IMR-90 (cell line): ENCODE results near the gene CHRNB1. TPM values are rescaled to one million over a fixed set of nuclear protein-coding genes. Genes with fewer than 3 reads are reported as not detected.

Source experiments
- ATAC-seq: fragments of 200-7000 bp; cut with Tn5 transposase; 2 replicates; pipeline ENCODE4 v1.9.1; 2020; ENCODE audit warnings: low read depth, mild to moderate bottlenecking, moderate library complexity
- BruUV-seq: library from RNA; stranded (reverse); fragments of 400-500 nt; replicated peaks from 2 replicates; lab custom pipeline; 2021; lab: Mats Ljungman, UMichigan
- CTCF ChIA-PET: fragments of 300-600 bp; formaldehyde crosslinking; extraction: SDS; loops from one replicate; lab custom pipeline; 2021; ENCODE audit warnings: antibody characterized with exemption; lab: Yijun Ruan, JAX
- POLR2A ChIA-PET: fragments of 300-600 bp; sonication (Branson Sonifier 250); formaldehyde crosslinking; loops from one replicate; lab custom pipeline; 2022; ENCODE audit warnings: antibody characterized with exemption; ENCODE audit not compliant: unreplicated experiment; lab: Charles Lee
- DNase-seq: peaks from one replicate; pipeline ENCODE4 v3.0.0; 2013
- H2AFZ ChIP-seq: replicated peaks from 2 replicates; pipeline ENCODE3; 2013; ENCODE audit warnings: low read length, mild to moderate bottlenecking; ENCODE audit not compliant: poor library complexity
- H2AK5ac ChIP-seq: 2 replicates; pipeline ENCODE4 v1.6.1; 2013; ENCODE audit warnings: low read depth, low read length, inconsistent platforms
- H2AK9ac ChIP-seq: replicated peaks from 2 replicates; pipeline ENCODE3; 2013; ENCODE audit warnings: mild to moderate bottlenecking, low read depth, low read length, moderate library complexity; ENCODE audit not compliant: poor library complexity
- H2BK120ac ChIP-seq: 2 replicates; pipeline ENCODE4 v1.6.1; 2013; ENCODE audit warnings: low read depth, low read length, inconsistent platforms
- H2BK15ac ChIP-seq: 3 replicates; pipeline ENCODE4 v1.6.1; 2013; ENCODE audit warnings: low read depth, low read length, inconsistent platforms
- H2BK20ac ChIP-seq: 2 replicates; pipeline ENCODE4 v1.6.1; 2013; ENCODE audit warnings: low read depth, mild to moderate bottlenecking, inconsistent platforms, low read length, moderate library complexity
- H2BK5ac ChIP-seq: 2 replicates; pipeline ENCODE4 v1.6.1; 2013; ENCODE audit warnings: mild to moderate bottlenecking, low read depth, low read length, inconsistent platforms; ENCODE audit not compliant: poor library complexity, severe bottlenecking
- H3K14ac ChIP-seq: replicated peaks from 2 replicates; pipeline ENCODE4 v1.6.1; 2013; ENCODE audit warnings: low read depth, low read length, inconsistent platforms
- H3K18ac ChIP-seq: 2 replicates; pipeline ENCODE4 v1.6.1; 2013; ENCODE audit warnings: low read depth, low read length, control low read depth
- H3K23ac ChIP-seq: 2 replicates; pipeline ENCODE4 v1.6.1; 2013; ENCODE audit warnings: low read depth, low read length, inconsistent platforms
- H3K27ac ChIP-seq: 2 replicates; pipeline ENCODE4 v1.5.1; 2013; ENCODE audit warnings: mild to moderate bottlenecking, control low read depth, low read length; ENCODE audit not compliant: insufficient read depth
- H3K27me3 ChIP-seq: 2 replicates; pipeline ENCODE4 v1.6.1; 2013; ENCODE audit warnings: low read length; ENCODE audit not compliant: control insufficient read depth, insufficient read depth
- H3K36me3 ChIP-seq: 2 replicates; pipeline ENCODE4 v1.6.1; 2013; ENCODE audit warnings: low read length, mixed read lengths; ENCODE audit not compliant: control insufficient read depth, insufficient read depth
- H3K4ac ChIP-seq: 2 replicates; pipeline ENCODE4 v1.6.1; 2013; ENCODE audit warnings: low read depth, low read length, inconsistent platforms
- H3K4me1 ChIP-seq: 2 replicates; pipeline ENCODE4 v1.6.1; 2013; ENCODE audit warnings: low read length, mixed read lengths; ENCODE audit not compliant: control insufficient read depth, insufficient read depth
- H3K4me2 ChIP-seq: 2 replicates; pipeline ENCODE4 v1.6.1; 2013; ENCODE audit warnings: low read depth, mild to moderate bottlenecking, control low read depth, low read length, moderate library complexity
- H3K4me3 ChIP-seq: 2 replicates; pipeline ENCODE4 v1.5.1; 2013; ENCODE audit warnings: low read depth, mild to moderate bottlenecking, control low read depth, low read length, moderate library complexity; ENCODE audit not compliant: insufficient read depth
- H3K56ac ChIP-seq: 2 replicates; pipeline ENCODE4 v1.6.1; 2013; ENCODE audit warnings: low read length, inconsistent platforms; ENCODE audit not compliant: insufficient read depth; ENCODE audit errors: extremely low read depth
- H3K79me1 ChIP-seq, 2 experiments: 2 replicates each; pipeline ENCODE4 v1.6.1; 2013; ENCODE audit warnings: low read length in 2 of 2, inconsistent platforms in 1 of 2, low read depth in 1 of 2
- H3K9ac ChIP-seq: 2 replicates; pipeline ENCODE4 v1.6.1; 2013; ENCODE audit warnings: low read depth, low read length, control low read depth
- H3K9me1 ChIP-seq: 2 replicates; pipeline ENCODE4 v1.6.1; 2013; ENCODE audit warnings: low read length, inconsistent platforms; ENCODE audit not compliant: insufficient read depth
- H3K9me3 ChIP-seq: 2 replicates; pipeline ENCODE4 v1.6.1; 2013; ENCODE audit warnings: low read length; ENCODE audit not compliant: control insufficient read depth, insufficient read depth
- H4K20me1 ChIP-seq: 2 replicates; pipeline ENCODE4 v1.6.1; 2013; ENCODE audit warnings: low read length, inconsistent platforms; ENCODE audit not compliant: insufficient read depth
- H4K5ac ChIP-seq: 2 replicates; pipeline ENCODE4 v1.6.1; 2013; ENCODE audit warnings: mild to moderate bottlenecking, low read depth, low read length, control low read depth
- H4K8ac ChIP-seq, 2 experiments: 2 replicates each; pipeline ENCODE4 v1.6.1; 2013; ENCODE audit warnings: low read depth in 2 of 2, low read length in 2 of 2, control low read depth in 1 of 2, inconsistent platforms in 1 of 2
- H4K91ac ChIP-seq: 2 replicates; pipeline ENCODE4 v1.6.1; 2013; ENCODE audit warnings: low read depth, low read length, inconsistent platforms; ENCODE audit not compliant: insufficient read depth
- CEBPB ChIP-seq: IDR thresholded peaks from 2 replicates; pipeline ENCODE4 v1.6.1; 2012; ENCODE audit warnings: low read depth, low read length, improper control_type of control experiment
- ELK1 ChIP-seq: fragments of 150-350 bp; IDR thresholded peaks from 2 replicates; pipeline ENCODE4 v1.6.1; 2016; ENCODE audit warnings: low read depth, mild to moderate bottlenecking, low read length, moderate library complexity, borderline replicate concordance
- FOS ChIP-seq: fragments of 150-350 bp; IDR thresholded peaks from 2 replicates; pipeline ENCODE4 v1.6.1; 2016; ENCODE audit warnings: low read depth, low read length
- MAZ ChIP-seq: IDR thresholded peaks from 2 replicates; pipeline ENCODE4 v1.6.1; 2012; ENCODE audit warnings: low read depth, mild to moderate bottlenecking, low read length, improper control_type of control experiment, moderate library complexity, borderline replicate concordance
- MXI1 ChIP-seq: IDR thresholded peaks from 2 replicates; pipeline ENCODE4 v1.6.1; 2012; ENCODE audit warnings: low read depth, mild to moderate bottlenecking, low read length, moderate library complexity, borderline replicate concordance
- NFE2L2 ChIP-seq: fragments of 150-350 bp; IDR thresholded peaks from 2 replicates; pipeline ENCODE4 v1.6.1; 2016; ENCODE audit warnings: low read depth, mild to moderate bottlenecking, low read length
- POLR2A ChIP-seq: IDR thresholded peaks from 2 replicates; pipeline ENCODE4 v1.6.1; 2012; ENCODE audit warnings: mild to moderate bottlenecking, low read depth, low read length
- RAD21 ChIP-seq: IDR thresholded peaks from 2 replicates; pipeline ENCODE4 v1.6.1; 2012; ENCODE audit warnings: low read length, improper control_type of control experiment
- RCOR1 ChIP-seq: IDR thresholded peaks from 2 replicates; pipeline ENCODE4 v1.6.1; 2012; ENCODE audit warnings: mild to moderate bottlenecking, low read length, improper control_type of control experiment; ENCODE audit not compliant: insufficient replicate concordance
- SMC3 ChIP-seq: fragments of 150-350 bp; IDR thresholded peaks from 2 replicates; pipeline ENCODE4 v1.6.1; 2016; ENCODE audit warnings: low read depth, mild to moderate bottlenecking, antibody characterized with exemption, low read length, moderate library complexity
- USF2 ChIP-seq: fragments of 150-350 bp; IDR thresholded peaks from 2 replicates; pipeline ENCODE4 v1.6.1; 2017; ENCODE audit warnings: mild to moderate bottlenecking, antibody characterized with exemption, low read length, low read depth
- WGBS, 2 experiments: methylation state at CpG; one replicate each; pipeline versions ENCODE4 v1.1.5 to v1.1.7; 2013; ENCODE audit warnings: missing lambda C conversion rate in 2 of 2; ENCODE audit not compliant: insufficient read length in 1 of 2; ENCODE audit errors: extremely low coverage in 2 of 2; 5-methylcytosine and 5-hydroxymethylcytosine counted together
- dilution Hi-C: fragments of 300-500 bp; cut with HindIII; formaldehyde crosslinking; loops from one replicate; pipeline ENCODE4 v1.14.3; 2018; ENCODE audit warnings: low sequenced_read_pairs; ENCODE audit not compliant: unreplicated experiment
- in situ Hi-C: fragments of 300-500 bp; cut with MboI; formaldehyde crosslinking; loops from 3 replicates; pipeline ENCODE4 v1.14.3; 2019; ENCODE audit warnings: low sequenced_read_pairs, inconsistent platforms, mixed read lengths
- intact Hi-C: fragments of 100-400 bp; cut with micrococcal nuclease; formaldehyde crosslinking; loops from 2 replicates; pipeline ENCODE4 v1.10.0; 2022
- polyA plus RNA-seq, 3 experiments: library from polyadenylated mRNA; depleted of rRNA; stranded (reverse); fragments of >200 nt; gene quantifications; 2 replicates each; pipeline ENCODE4 v1.2.3, GENCODE V29; 2012; ENCODE audit warnings: low replicate concordance in 1 of 3
- total RNA-seq: library from RNA; depleted of rRNA; stranded (reverse); fragments of >200 nt; gene quantifications from 2 replicates; pipeline ENCODE4 v1.2.3, GENCODE V29; 2012

The CHRNB1 gene
- total and polyA plus RNA-seq, 2 of the 4 experiments (the other 2 are of a cell fraction) = 4.3 to 6.0 TPM

GRCh38 chr17:7495906-7496434 lies 51.1 kb downstream of the CHRNB1 start:
- Histone ChIP-seq H3K9me1 (peaks cover 12% of the 10 kb centered on the region; the same call in 1 of the 2 replicates), H3K79me1 (peaks cover 48 to 72% of the 10 kb centered on the region in 2 experiments), H2BK5ac (no peak overlapping the region), H2BK120ac (no peak overlapping the region), H3K18ac (no peak overlapping the region), H4K8ac (no peak overlapping the region), H3K4ac (no peak overlapping the region), H4K5ac (no peak overlapping the region), H2AFZ (no peak overlapping the region), H3K27ac (no peak overlapping the region), H3K4me1 (no peaks in the 10 kb centered on the region), H3K23ac (no peak overlapping the region), H3K4me2 (no peak overlapping the region), H2AK5ac (no peak overlapping the region), H3K4me3 (no peak overlapping the region), H3K27me3 (no peaks in the 10 kb centered on the region), H4K91ac (no peak overlapping the region), H4K20me1 (peaks cover 62% of the 10 kb centered on the region), H2AK9ac (no peak overlapping the region), H3K9ac (no peak overlapping the region), H3K56ac (no peak overlapping the region), H3K9me3 (no peaks in the 10 kb centered on the region), H2BK20ac (no peak overlapping the region), H3K36me3 (peaks cover 54% of the 10 kb centered on the region), H3K14ac (no peak overlapping the region), H2BK15ac (no peak overlapping the region)
- dilution Hi-C loops (no loop called here), intact Hi-C loops (no loop called here), in situ Hi-C loops (no loop called here)
- 97% methylated on average over 6 of the region's 12 CpGs; no CpG with 5 or more reads in 1 of the 2 experiments for WGBS, 2 experiments
- no peak for DNase-seq
- no TSS peak for BruUV-seq
- TF ChIP-seq ELK1 (no peak), NFE2L2 (no peak), RCOR1 (no peak), SMC3 (no peak), POLR2A (no peak), MXI1 (no peak), RAD21 (no peak), MAZ (no peak), CEBPB (no peak), USF2 (no peak), FOS (no peak)
- POLR2A ChIA-PET = no interaction called here
- ATAC-seq = no peak
- CTCF ChIA-PET = interaction anchor here (0.9 kb wide), 1 partner anchor 10 kb away, joined by 3 read pairs; no protein-coding TSS in a partner anchor
